Keratinocyte (primary cell): ENCODE results near the gene CCRL2.
"Not testable (repeated sequence)": the region's sequence is repeated elsewhere in the genome, so short reads cannot be mapped to it uniquely, and the experiment has no call there.

ENCODE experiments used
- EZH2 ChIP-seq: IDR thresholded peaks from one replicate; pipeline ENCODE4 v1.6.1; 2012; ENCODE audit warnings: inconsistent platforms, mild to moderate bottlenecking, low read length, moderate library complexity
- TF ChIP-seq, protein P1 (sequence below), 3 experiments: IDR thresholded peaks in 1 of 3; conservative IDR thresholded peaks in 1 of 3; optimal IDR thresholded peaks in 1 of 3; 2 replicates in 2 of 3; 3 replicates in 1 of 3; pipeline versions ENCODE3 to v1.5.1; 2011; ENCODE audit warnings: low read length in 3 of 3, mild to moderate bottlenecking in 3 of 3, moderate library complexity in 2 of 3, control low read depth in 1 of 3, inconsistent platforms in 1 of 3; ENCODE audit not compliant: insufficient read depth in 2 of 3; ENCODE audit errors: extremely low read depth in 1 of 3

DNA sequence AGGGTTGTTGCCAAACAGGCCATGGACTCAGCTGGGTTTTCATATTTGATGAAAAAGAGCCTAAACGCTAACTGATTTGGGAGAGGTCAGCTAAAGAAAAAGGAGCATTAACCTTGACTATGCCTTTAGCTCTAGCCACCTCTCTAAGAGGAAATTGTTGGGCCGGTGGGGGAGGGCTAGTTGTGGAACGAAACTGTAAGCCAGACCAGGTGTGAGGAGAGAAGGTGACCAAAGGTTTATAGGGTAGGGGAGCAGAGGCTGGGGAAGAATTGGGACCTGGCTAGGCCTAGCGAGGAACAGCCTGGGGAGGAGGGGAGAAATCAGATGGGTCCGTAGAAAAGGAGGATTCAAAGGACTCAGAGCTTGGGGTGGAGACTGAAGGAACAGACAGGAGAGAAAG lies 15.5 kb upstream of the CCRL2 start:
- TF ChIP-seq, protein P1, sequence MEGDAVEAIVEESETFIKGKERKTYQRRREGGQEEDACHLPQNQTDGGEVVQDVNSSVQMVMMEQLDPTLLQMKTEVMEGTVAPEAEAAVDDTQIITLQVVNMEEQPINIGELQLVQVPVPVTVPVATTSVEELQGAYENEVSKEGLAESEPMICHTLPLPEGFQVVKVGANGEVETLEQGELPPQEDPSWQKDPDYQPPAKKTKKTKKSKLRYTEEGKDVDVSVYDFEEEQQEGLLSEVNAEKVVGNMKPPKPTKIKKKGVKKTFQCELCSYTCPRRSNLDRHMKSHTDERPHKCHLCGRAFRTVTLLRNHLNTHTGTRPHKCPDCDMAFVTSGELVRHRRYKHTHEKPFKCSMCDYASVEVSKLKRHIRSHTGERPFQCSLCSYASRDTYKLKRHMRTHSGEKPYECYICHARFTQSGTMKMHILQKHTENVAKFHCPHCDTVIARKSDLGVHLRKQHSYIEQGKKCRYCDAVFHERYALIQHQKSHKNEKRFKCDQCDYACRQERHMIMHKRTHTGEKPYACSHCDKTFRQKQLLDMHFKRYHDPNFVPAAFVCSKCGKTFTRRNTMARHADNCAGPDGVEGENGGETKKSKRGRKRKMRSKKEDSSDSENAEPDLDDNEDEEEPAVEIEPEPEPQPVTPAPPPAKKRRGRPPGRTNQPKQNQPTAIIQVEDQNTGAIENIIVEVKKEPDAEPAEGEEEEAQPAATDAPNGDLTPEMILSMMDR (optimal IDR thresholded peaks at IDR 0.05 in 1 of 3, IDR thresholded peaks at IDR 0.05 in 1 of 3, conservative IDR thresholded peaks at IDR 0.05 in 1 of 3; ENCODE audit: extremely low read depth in 1 of 3, insufficient read depth in 2 of 3, low read length in 3 of 3), result not testable (repeated sequence)
- not testable (repeated sequence) for TF ChIP-seq EZH2
